Omental fat pad (tissue), 4 donors: ENCODE measurements around the gene GPR107. TPM values are rescaled to one million over a fixed set of nuclear protein-coding genes. Genes with fewer than 3 reads are reported as not detected.

Experiments used
- ATAC-seq: fragments of 150-250 bp; one replicate; pipeline ENCODE4 v1.9.1; 2016; ENCODE audit warnings: mild to moderate bottlenecking, moderate library complexity; ENCODE audit not compliant: low FRiP score
- DNase-seq: peaks from one replicate; pipeline ENCODE4 v3.0.0-alpha.2; 2019; ENCODE audit warnings: low spot score
- total RNA-seq, 4 donors: library from RNA; depleted of rRNA; stranded (reverse); fragments of >200 nt; gene quantifications; one replicate each; pipeline ENCODE4 v1.1.0, GENCODE V29; 2016
- TF ChIP-seq, protein P1 (sequence below), 3 donors: fragments of 450-650 bp; IDR thresholded peaks; one replicate each; pipeline ENCODE4 v1.5.1; 2016 to 2017; ENCODE audit warnings: antibody characterized with exemption in 3 of 3, mild to moderate bottlenecking in 3 of 3, moderate library complexity in 2 of 3

The GPR107 gene
- total RNA-seq, 4 donors from 2014 or later, result 17.5 to 24.1 (median 20.0) TPM

DNA sequence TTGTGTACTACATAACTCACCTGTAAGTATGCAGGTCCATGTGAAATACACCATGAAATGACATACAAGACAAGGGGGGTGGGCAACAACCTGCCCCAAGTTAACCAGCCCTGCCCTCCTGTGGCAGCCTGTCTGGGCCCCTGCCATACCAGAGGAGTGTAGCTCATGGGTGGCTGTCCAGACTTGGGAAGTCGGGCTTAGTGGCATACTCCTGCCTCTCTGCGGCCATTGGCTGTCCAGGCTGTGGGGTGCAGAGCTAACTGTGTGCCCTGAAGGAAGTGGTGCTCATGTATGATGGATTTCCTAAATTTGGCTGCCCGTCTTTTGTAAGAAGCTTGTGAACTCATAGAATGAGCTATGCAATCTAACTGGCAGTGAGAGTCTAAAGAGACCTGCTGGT, 47.0 kb downstream of the GPR107 start:
- ATAC-seq, result no peak
- TF ChIP-seq, protein P1, sequence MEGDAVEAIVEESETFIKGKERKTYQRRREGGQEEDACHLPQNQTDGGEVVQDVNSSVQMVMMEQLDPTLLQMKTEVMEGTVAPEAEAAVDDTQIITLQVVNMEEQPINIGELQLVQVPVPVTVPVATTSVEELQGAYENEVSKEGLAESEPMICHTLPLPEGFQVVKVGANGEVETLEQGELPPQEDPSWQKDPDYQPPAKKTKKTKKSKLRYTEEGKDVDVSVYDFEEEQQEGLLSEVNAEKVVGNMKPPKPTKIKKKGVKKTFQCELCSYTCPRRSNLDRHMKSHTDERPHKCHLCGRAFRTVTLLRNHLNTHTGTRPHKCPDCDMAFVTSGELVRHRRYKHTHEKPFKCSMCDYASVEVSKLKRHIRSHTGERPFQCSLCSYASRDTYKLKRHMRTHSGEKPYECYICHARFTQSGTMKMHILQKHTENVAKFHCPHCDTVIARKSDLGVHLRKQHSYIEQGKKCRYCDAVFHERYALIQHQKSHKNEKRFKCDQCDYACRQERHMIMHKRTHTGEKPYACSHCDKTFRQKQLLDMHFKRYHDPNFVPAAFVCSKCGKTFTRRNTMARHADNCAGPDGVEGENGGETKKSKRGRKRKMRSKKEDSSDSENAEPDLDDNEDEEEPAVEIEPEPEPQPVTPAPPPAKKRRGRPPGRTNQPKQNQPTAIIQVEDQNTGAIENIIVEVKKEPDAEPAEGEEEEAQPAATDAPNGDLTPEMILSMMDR (IDR thresholded peaks at IDR 0.05), result no peak
- no peak for DNase-seq

DNA sequence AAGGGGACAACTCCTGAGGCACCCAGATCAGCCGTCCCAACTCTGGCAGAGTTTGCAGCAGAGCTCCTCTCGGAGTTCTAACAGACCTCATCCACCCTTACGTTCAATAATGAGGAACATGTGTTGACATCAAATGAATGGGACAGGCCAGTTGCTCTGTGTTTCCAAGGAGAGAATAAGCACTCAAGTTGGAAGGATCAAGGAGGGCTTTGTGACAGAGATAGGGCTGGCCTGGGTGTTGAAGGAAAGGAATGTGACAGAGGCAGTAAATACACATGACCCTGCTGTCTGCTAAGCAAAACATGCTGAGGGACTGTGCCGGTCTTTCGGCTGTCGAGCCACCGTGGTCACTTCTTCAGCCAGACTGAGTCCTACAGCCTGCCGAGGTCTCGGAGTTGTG, 48.2 kb downstream of the GPR107 start:
- ATAC-seq, result no peak
- DNase-seq, result no peak
- TF ChIP-seq, protein P1 (IDR thresholded peaks at IDR 0.05), result no peak

DNA sequence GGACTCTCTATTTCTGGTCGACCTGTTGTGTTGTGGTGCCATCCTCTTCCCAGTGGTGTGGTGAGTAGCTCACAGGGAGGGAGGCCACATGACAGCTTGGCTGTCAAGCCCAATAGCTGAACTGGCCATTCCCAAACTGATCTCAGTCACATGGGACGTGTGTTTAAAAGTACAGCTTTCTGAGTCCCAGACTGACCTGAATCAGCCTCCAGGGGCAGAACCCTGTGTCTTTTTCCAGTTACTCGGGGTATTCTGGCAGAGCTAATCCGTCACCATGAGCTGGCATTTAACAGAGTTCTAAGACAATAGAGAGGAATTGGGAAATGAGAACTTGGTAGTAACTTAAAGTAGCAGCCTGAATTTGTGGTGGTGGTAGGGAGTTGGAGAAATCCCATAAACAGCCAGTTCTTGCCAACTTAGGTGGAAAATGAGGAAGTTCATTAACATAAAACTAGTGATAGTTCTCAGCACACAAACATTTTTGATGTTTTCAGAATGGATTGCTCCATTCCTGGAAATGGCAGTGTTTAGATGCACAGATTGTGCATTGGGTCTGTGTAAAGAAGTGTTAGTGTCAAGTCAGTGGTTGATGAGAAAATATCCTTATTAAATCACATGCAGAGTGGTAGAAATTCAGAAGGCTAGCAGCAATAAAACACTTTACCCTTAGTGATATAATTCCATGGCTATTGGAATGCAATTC, 50.9 kb downstream of the GPR107 start:
- TF ChIP-seq, protein P1 (IDR thresholded peaks at IDR 0.05), result no peak
- DNase-seq, result no peak
- ATAC-seq, result no peak

DNA sequence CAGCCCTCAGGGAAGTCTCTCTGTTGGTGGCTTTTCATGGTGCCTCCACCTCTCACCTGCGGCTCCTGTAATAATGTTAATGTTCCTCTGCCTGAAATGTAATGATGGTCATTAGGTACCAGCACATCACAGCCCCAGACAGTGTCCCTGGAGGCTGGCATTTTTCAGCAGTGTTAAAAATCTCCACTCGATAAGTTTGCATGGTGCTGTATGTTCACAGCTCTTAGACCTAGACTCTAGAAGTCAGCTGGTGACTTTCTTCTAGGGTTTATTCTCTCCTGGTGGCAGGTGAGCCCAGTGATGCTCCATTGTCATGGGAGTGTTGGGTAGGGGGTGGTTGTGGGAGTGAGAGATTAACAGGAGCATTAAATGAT, 53.1 kb downstream of the GPR107 start:
- DNase-seq, result no peak
- ATAC-seq, result no peak
- TF ChIP-seq, protein P1 (IDR thresholded peaks at IDR 0.05), result no peak

DNA sequence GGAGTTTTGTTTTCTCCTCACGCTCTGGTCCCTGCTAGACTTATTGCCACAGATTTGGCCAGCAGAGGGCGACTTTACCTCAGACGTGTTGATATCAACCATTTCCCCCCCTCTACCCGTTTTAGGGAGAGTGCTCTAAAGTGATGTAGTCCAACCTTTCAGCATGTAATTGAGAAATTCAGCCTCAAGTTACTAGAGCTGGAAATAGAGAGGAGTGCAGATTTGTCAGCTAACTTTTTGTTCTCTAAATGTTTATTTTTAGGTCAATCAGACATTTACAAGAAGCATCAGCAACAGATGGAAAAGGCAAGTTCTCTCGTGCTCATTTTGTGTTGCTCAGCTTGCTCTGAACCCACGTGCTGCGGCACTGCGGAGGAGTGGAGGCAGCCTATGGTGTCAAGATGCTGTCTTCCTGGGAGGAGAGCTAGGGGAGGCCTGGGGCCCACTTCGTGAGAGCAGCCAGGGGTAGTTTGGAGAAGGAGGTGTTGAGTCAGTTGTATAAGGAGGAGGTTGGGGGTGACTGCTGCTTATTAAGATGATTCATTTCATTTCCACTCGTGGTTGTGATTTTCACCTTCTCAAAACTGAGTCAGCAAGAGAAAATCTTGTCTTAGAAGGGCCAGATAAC, 53.6 kb downstream of the GPR107 start:
- peak; percentile 84 for ATAC-seq
- TF ChIP-seq, protein P1 (IDR thresholded peaks at IDR 0.05), result peak in 2 of 3 donors; percentile 59 to 70
- peak; percentile 100 for DNase-seq

DNA sequence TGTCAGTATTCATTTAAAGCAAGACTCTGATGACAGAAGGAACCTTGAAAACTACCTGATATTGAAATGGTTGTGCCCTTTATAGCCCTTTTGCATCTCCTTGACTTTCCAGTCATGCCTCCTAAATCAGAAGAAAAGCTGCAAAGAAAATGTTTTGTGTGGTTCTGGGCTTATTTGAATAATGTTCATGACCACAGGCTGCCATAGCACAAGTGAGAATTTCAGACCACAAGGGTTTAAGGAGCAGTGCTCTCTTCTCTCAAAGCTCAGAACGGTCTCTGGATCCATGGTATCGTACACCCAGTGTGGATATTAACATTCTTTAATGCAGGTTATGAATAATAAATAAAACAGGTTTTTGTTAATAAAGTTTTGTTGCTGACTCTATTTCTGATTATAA, 54.2 kb downstream of the GPR107 start:
- DNase-seq (no peak), ATAC-seq (no peak)
- TF ChIP-seq, protein P1 (IDR thresholded peaks at IDR 0.05), result no peak

DNA sequence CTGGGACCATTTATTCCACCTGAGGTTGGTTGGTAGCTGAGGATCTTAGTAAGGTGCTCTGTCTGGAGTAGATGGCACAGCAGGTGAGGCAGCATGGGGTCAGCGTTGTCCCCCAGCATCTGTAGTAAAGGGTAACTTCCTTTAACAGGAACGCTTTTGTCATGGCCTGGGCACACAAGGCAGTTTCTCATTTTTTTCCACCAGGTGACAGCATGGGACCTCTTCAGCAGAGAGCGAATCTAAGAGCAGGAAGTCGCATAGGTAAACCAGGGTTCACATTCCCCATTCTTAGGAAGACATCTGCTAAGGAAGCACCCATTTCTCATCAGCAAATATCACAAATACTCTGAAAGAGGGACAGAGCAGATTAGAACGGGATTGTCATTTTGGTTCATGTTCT, 56.5 kb downstream of the GPR107 start:
- TF ChIP-seq, protein P1 (IDR thresholded peaks at IDR 0.05), result no peak
- DNase-seq, result no peak
- ATAC-seq, result no peak
